HepG2 (cell line): ENCODE data around the gene PRICKLE3. TPM values are rescaled to one million over a fixed set of nuclear protein-coding genes. Genes with fewer than 3 reads are reported as not detected.

Source experiments
- ATF4 ChIP-seq, 2 experiments: fragments of 450-650 bp in 1 of 2; sonication (generic) in 1 of 2; formaldehyde crosslinking; IDR thresholded peaks; 2 replicates each; pipeline versions ENCODE4 v1.5.0 to v1.8.0; 2020 to 2022; ENCODE audit warnings: mild to moderate bottlenecking in 1 of 2, missing genetic modification reagents in 1 of 2
- CENPX ChIP-seq: sonication (generic); formaldehyde crosslinking; IDR thresholded peaks from 2 replicates; pipeline ENCODE4 v1.9.0; 2021; ENCODE audit warnings: mild to moderate bottlenecking, missing genetic modification reagents, moderate library complexity
- KIAA2018 ChIP-seq: sonication (generic); formaldehyde crosslinking; IDR thresholded peaks from 2 replicates; pipeline ENCODE4 v1.5.0; 2020; ENCODE audit warnings: mild to moderate bottlenecking, missing genetic modification reagents, borderline replicate concordance
- PLRG1 ChIP-seq: fragments of 450-650 bp; conservative IDR thresholded peaks from 2 replicates; pipeline ENCODE4 v1.6.1; 2016
- TEF ChIP-seq: sonication (generic); formaldehyde crosslinking; IDR thresholded peaks from 2 replicates; pipeline ENCODE4 v1.5.0; 2020; ENCODE audit warnings: missing genetic modification reagents
- ZBTB1 ChIP-seq: sonication (generic); formaldehyde crosslinking; IDR thresholded peaks from 2 replicates; pipeline ENCODE4 v1.4.0; 2020; ENCODE audit warnings: missing genetic modification reagents, borderline replicate concordance
- ZNF704 ChIP-seq: sonication (generic); formaldehyde crosslinking; IDR thresholded peaks from 2 replicates; pipeline ENCODE4 v1.8.1; 2023; ENCODE audit warnings: mild to moderate bottlenecking, inconsistent platforms, moderate library complexity, missing genetic modification reagents, borderline replicate concordance
- polyA plus RNA-seq, 8 experiments: library from polyadenylated mRNA; depleted of rRNA in 3 of 8; stranded (reverse) in 7 of 8; unstranded in 1 of 8; fragments of >200 nt; fragmentation: Illumina TruSeq in 4 of 8; extraction: Trizol in 4 of 8; gene quantifications; 2 replicates each; pipeline versions ENCODE4 v1.2.1 to v1.2.3, GENCODE V29; 2011 to 2016; ENCODE audit warnings: low read depth in 4 of 8, missing spikeins in 1 of 8, mixed read lengths in 1 of 8; ENCODE audit not compliant: insufficient read depth in 1 of 8
- total RNA-seq, 5 experiments: library from RNA; depleted of rRNA; stranded (reverse); fragments of >200 nt; fragmentation: Illumina TruSeq; extraction: Trizol; gene quantifications; 2 replicates each; pipeline ENCODE4 v1.2.3, GENCODE V29; 2016; ENCODE audit warnings: low read depth in 1 of 5

Gene PRICKLE3
- total and polyA plus RNA-seq, 2 of the 13 experiments (the other 11 are each of a cell fraction or from before 2014, with no cell fraction given) = 2.6 TPM

- no peak for TF ChIP-seq KIAA2018 (CRISPR knock-in tag)
- TF ChIP-seq ZBTB1 (CRISPR knock-in tag) = no peak
- no peak for TF ChIP-seq PLRG1
- TF ChIP-seq ZNF704 (CRISPR knock-in tag) = no peak
- TF ChIP-seq TEF (CRISPR knock-in tag) = no peak
- no peak for TF ChIP-seq CENPX (CRISPR knock-in tag)
- TF ChIP-seq ATF4 (CRISPR knock-in tag; IDR thresholded peaks at IDR 0.05) = no peak
- TF ChIP-seq, all 625 proteins: peak for 0
Measured at GRCh38 chrX:49179358-49179757, 6.8 kb downstream of the PRICKLE3 start (continued).
